GM18508 (cell line): ENCODE measurements around the gene GGCT.

ENCODE experiments used
- ATAC-seq: cut with Tn5 transposase; IDR thresholded peaks from one replicate; pipeline ENCODE4 v1.9.1; 2021; ENCODE audit warnings: moderate number of reproducible peaks; ENCODE audit not compliant: insufficient read depth, unreplicated experiment

Gene GGCT

GRCh38 chr7:30465811-30466180 lies 38.8 kb downstream of the GGCT start:
- ATAC-seq: no peak

- no peak for ATAC-seq
Measured at GRCh38 chr7:30465046-30465810, 39.4 kb downstream of the GGCT start.

- no peak for ATAC-seq
Measured at GRCh38 chr7:30464231-30464671, 40.4 kb downstream of the GGCT start.

- ATAC-seq: no peak
Measured at GRCh38 chr7:30463405-30464145, 41.1 kb downstream of the GGCT start.

- no peak for ATAC-seq
Measured at GRCh38 chr7:30462179-30462578, 42.5 kb downstream of the GGCT start.

DNA sequence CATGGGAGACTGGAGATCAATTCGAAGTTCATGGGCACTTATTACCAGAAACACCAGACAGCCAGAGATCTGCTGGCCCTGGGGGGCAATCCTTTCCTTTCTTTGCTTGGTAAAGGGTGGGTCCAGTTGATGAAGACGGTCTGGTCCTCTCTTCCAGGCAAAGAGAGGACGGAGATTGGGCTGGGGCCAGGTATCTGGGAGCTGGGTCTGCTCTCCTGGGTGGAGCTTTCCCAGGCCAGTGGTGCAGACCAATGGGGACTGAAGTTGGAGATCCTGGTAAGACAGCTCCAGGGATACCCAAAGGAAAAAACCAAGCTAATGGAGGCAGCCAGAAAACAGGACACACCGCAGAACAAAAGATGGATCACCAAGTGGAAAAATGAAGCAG lies 44.4 kb downstream of the GGCT start:
- ATAC-seq: no peak

GRCh38 chr7:30459591-30460245 lies 44.9 kb downstream of the GGCT start:
- ATAC-seq: no peak

DNA sequence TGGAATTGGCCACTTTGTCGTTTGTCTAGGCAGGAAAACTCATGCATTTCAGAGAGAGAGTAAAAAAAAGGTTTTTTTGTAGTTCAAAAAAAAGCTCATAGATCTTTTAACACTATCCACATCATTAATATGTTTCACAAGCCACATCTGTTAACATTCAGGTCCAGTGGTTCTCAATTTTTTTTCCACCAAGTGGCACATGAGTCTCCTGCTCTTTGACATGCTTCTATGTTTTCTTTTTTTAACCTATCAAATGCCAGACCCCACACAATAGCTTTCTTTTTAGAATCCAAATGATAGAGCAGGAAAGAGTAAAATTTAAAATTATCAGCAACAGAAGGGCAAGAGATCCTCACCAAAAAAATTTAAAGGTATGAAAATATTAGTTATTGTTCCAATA lies 46.3 kb downstream of the GGCT start:
- ATAC-seq: no peak

DNA sequence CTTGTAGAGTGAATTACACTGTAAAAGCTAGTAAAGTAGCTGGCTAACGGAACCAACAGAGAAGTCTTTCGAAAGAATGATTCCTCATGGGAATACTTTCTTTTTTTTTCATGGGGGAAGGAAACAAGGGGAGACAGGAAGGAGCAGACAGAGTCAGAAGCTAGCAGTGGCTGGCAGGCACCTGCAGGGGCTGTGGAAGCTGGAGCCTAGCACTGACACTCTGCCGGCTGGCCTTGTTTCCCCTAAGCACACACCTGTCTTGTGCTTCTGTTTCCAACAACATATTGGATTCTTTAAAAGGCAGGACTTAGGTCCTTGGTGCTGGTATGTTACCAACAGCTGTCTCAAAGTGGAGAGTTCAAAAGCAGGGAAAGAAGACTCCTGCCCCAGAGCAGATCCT lies 50.7 kb downstream of the GGCT start:
- ATAC-seq: no peak

- no peak for ATAC-seq
Measured at GRCh38 chr7:30453016-30453415, 51.6 kb downstream of the GGCT start.

DNA sequence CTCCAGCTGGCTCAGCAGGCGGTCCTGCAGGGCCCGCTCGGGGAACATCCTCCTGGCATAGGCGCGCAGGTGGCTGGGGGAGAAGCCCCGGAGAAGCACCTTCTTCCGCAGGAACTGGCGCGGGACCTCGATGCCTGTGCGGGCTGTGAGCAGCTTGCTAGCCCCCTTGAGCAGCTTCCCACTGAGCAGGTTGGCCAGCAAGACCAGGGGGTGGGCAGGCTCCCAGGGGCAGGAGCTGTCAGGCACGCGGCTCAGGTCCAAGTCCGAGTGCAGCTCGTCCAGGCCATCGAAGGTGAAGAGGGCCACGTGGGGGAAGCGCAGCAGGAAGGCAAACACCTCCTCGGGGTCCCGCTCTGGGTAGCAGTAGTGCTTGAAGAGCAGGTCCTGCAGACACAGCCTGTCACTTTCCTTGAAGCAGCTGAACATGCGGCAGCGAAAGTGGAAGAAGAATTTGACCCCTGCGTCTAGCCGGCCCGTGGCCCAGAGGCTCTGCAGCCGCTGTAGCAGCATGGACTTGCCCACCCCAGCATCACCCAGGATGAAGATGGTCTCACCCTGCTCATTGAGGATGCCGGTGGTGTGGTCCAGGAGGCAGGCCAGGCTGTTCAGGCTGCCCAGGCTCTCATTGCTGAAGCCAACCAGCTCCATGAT lies 52.2 kb downstream of the GGCT start:
- no peak for ATAC-seq

DNA sequence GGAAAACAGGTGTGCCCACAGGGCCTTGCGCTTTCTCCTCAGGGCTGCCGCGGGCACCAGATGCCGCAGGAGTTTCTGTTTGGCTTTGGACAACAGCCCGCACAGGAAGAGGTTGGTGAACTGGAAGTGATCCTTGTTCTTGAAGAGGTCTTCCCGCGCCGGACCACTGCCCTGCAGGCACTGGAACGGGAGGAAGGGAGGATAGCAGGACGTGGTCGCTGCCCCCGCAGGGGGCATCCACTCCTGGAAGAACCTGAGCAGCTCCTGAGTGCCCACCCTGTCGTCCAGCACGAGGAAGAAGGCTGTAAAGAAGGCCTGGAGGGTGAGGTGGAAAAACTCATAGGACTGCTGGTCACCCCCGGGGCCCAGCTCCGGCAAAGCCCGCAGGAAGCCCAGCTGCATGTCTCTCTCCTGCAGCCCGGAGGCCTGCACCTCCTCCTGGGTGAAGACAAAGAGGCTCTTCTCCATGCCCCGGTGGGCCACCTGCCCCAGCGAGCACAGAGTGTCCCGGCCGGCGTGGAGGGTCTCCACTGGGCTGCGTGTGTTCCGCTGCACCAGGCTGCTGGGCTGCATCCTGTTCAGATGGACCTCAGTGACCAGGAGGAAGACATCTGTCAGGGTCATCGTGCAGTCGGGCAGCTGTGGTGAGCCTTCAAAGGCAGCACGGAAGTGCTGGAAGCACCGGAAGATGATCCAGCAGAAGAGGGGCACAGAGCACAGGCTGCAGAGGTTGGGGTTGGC lies 52.9 kb downstream of the GGCT start:
- ATAC-seq: no peak

- no peak for ATAC-seq
Measured at GRCh38 chr7:30450983-30451497, 53.6 kb downstream of the GGCT start.

- ATAC-seq: no peak
Measured at GRCh38 chr7:30450240-30450982, 54.2 kb downstream of the GGCT start.

GRCh38 chr7:30448461-30449189 lies 56.0 kb downstream of the GGCT start:
- no peak for ATAC-seq

DNA sequence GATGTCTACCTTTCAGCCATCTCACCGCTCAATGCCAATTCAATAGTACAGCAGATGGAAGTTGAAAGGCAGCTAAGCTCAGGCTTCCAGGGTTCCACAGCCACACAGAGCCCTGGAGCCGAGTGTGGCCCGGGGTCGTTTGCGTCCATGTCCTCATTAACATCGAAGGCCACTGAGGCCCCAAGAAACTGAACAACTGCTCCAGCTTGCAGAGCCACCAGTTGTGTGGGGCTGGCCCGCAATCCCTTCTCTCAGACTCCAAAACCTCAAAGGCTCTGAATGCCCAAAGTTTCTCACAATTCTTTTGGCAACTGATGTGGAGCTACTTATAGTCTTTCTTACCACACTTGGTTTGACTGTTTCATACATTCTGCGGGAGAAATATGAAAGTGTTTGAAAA lies 57.2 kb downstream of the GGCT start:
- no peak for ATAC-seq
